SK-N-SH (cell line): ENCODE measurements around the gene HEXIM1. TPM values are rescaled to one million over a fixed set of nuclear protein-coding genes. Genes with fewer than 3 reads are reported as not detected.

ENCODE experiments used
- CTCF ChIA-PET: fragments of 300-600, 350-600 bp; formaldehyde crosslinking; extraction: SDS; loops from one replicate; lab custom pipeline; 2021; lab: Yijun Ruan, JAX
- POLR2A ChIA-PET: fragments of 350-600 bp; sonication (Branson Sonifier 250); formaldehyde crosslinking; extraction: SDS; loops from one replicate; lab custom pipeline; 2020; ENCODE audit warnings: antibody characterized with exemption, inconsistent platforms; lab: Yijun Ruan, JAX
- DNase-seq: peaks from one replicate; pipeline ENCODE4 v3.0.0; 2012
- H2AFZ ChIP-seq: fragments of 200-600 bp; sonication (generic); 2 replicates; pipeline ENCODE4 v1.8.1; 2016; ENCODE audit warnings: antibody characterized with exemption, mild to moderate bottlenecking, low read depth
- H3F3A ChIP-seq: fragments of 200-600 bp; sonication (generic); replicated peaks from 2 replicates; pipeline ENCODE3; 2016; ENCODE audit warnings: antibody characterized with exemption, mild to moderate bottlenecking; ENCODE audit not compliant: insufficient read depth
- H3K27ac ChIP-seq, 2 experiments: fragments of 200-500 bp in 1 of 2; fragments of 200-600 bp in 1 of 2; sonication (Bioruptor generic) in 1 of 2; sonication (generic), shearing (Covaris generic) in 1 of 2; 2 replicates each; pipeline versions ENCODE4 v1.5.1 to v1.6.1; 2014 to 2016; ENCODE audit warnings: low read depth in 2 of 2, inconsistent platforms in 1 of 2, low read length in 1 of 2, mild to moderate bottlenecking in 1 of 2, mixed read lengths in 1 of 2
- H3K27me3 ChIP-seq: fragments of 200-600 bp; sonication (generic), shearing (Covaris generic); 2 replicates; pipeline ENCODE4 v1.6.1; 2016; ENCODE audit warnings: mixed run types; ENCODE audit not compliant: insufficient read depth
- H3K36me3 ChIP-seq, 2 experiments: fragments of 200-500 bp in 1 of 2; fragments of 200-600 bp in 1 of 2; sonication (Bioruptor generic) in 1 of 2; sonication (generic) in 1 of 2; replicated peaks in 1 of 2; 2 replicates each; pipeline versions ENCODE3 to v1.5.1; 2014 to 2016; ENCODE audit warnings: low read length in 1 of 2, mild to moderate bottlenecking in 1 of 2; ENCODE audit not compliant: insufficient read depth in 2 of 2, control insufficient read depth in 1 of 2
- H3K4me1 ChIP-seq, 2 experiments: fragments of 200-500 bp in 1 of 2; fragments of 200-600 bp in 1 of 2; sonication (Bioruptor generic) in 1 of 2; sonication (generic), shearing (Covaris generic) in 1 of 2; 2 replicates each; pipeline versions ENCODE4 v1.5.1 to v1.6.1; 2014 to 2016; ENCODE audit warnings: low read depth in 1 of 2, low read length in 1 of 2, mixed run types in 1 of 2; ENCODE audit not compliant: insufficient read depth in 2 of 2, control insufficient read depth in 1 of 2
- H3K4me2 ChIP-seq: fragments of 200-600 bp; sonication (generic), shearing (Covaris generic); 2 replicates; pipeline ENCODE4 v1.6.1; 2017; ENCODE audit warnings: mixed run types
- H3K4me3 ChIP-seq, 2 experiments: fragments of 200-500 bp in 1 of 2; fragments of 200-600 bp in 1 of 2; sonication (Bioruptor generic) in 1 of 2; sonication (generic), shearing (Covaris generic) in 1 of 2; 2 replicates each; pipeline versions ENCODE4 v1.5.1 to v1.8.1; 2014 to 2016; ENCODE audit warnings: low read depth in 2 of 2, inconsistent platforms in 1 of 2, low read length in 1 of 2, mild to moderate bottlenecking in 1 of 2, mixed read lengths in 1 of 2, moderate library complexity in 1 of 2
- H3K79me2 ChIP-seq: fragments of 200-600 bp; sonication (generic); 2 replicates; pipeline ENCODE4 v1.8.1; 2017; ENCODE audit warnings: mild to moderate bottlenecking; ENCODE audit not compliant: insufficient read depth
- H3K9ac ChIP-seq: fragments of 200-600 bp; sonication (generic); 2 replicates; pipeline ENCODE4 v1.6.1; 2017; ENCODE audit warnings: mixed run types
- H3K9me2 ChIP-seq: fragments of 200-600 bp; sonication (generic); 2 replicates; pipeline ENCODE4 v1.6.1; 2017; ENCODE audit warnings: mixed run types
- H3K9me3 ChIP-seq: fragments of 200-600 bp; sonication (generic); 2 replicates; pipeline ENCODE4 v1.6.1; 2017; ENCODE audit warnings: mixed run types, mild to moderate bottlenecking, moderate library complexity
- H4K20me1 ChIP-seq: fragments of 200-600 bp; sonication (generic); 2 replicates; pipeline ENCODE4 v1.6.1; 2017; ENCODE audit warnings: mild to moderate bottlenecking, mixed run types; ENCODE audit not compliant: insufficient read depth
- CHD2 ChIP-seq: fragments of 150-350 bp; IDR thresholded peaks from 2 replicates; pipeline ENCODE4 v1.6.1; 2018; ENCODE audit warnings: low read length; ENCODE audit not compliant: partially characterized antibody
- CTCF ChIP-seq: fragments of 200-600 bp; sonication (generic); IDR thresholded peaks from 2 replicates; pipeline ENCODE4 v1.6.1; 2017; ENCODE audit warnings: antibody characterized with exemption, mild to moderate bottlenecking, moderate library complexity
- ELF1 ChIP-seq: IDR thresholded peaks from 2 replicates; pipeline ENCODE4 v1.4.0; 2012
- EZH2phosphoT487 ChIP-seq: fragments of 200-600 bp; sonication (generic); IDR thresholded peaks from 2 replicates; pipeline ENCODE4 v1.6.1; 2017; ENCODE audit warnings: low read depth, mixed run types, mild to moderate bottlenecking, antibody characterized with exemption, moderate library complexity, borderline replicate concordance
- FOSL2 ChIP-seq: IDR thresholded peaks from 2 replicates; pipeline ENCODE4 v1.4.0; 2012; ENCODE audit warnings: low read depth, mild to moderate bottlenecking, moderate library complexity, borderline replicate concordance
- IRF3 ChIP-seq: fragments of 150-350 bp; IDR thresholded peaks from 2 replicates; pipeline ENCODE4 v1.6.1; 2016; ENCODE audit warnings: mild to moderate bottlenecking, low read depth, low read length
- MAX ChIP-seq: IDR thresholded peaks from 2 replicates; pipeline ENCODE4 v1.4.0; 2012; ENCODE audit warnings: low read depth
- MEF2A ChIP-seq: IDR thresholded peaks from 2 replicates; pipeline ENCODE4 v1.4.0; 2012; ENCODE audit warnings: low read depth, borderline replicate concordance
- MXI1 ChIP-seq: IDR thresholded peaks from 2 replicates; pipeline ENCODE4 v1.6.1; 2012; ENCODE audit warnings: mild to moderate bottlenecking, low read depth, low read length, improper control_type of control experiment
- RCOR1 ChIP-seq: fragments of 150-350 bp; IDR thresholded peaks from 2 replicates; pipeline ENCODE4 v1.6.1; 2017; ENCODE audit warnings: antibody characterized with exemption, low read length
- REST ChIP-seq: IDR thresholded peaks from 2 replicates; pipeline ENCODE4 v1.6.1; 2012; ENCODE audit warnings: mild to moderate bottlenecking, low read depth, low read length, moderate library complexity
- SMC3 ChIP-seq: IDR thresholded peaks from 2 replicates; pipeline ENCODE4 v1.6.1; 2012; ENCODE audit warnings: low read depth, low read length, improper control_type of control experiment
- TAF1 ChIP-seq: IDR thresholded peaks from 2 replicates; pipeline ENCODE4 v1.6.1; 2012; ENCODE audit warnings: low read depth, mild to moderate bottlenecking, low read length, moderate library complexity, borderline replicate concordance
- USF1 ChIP-seq: IDR thresholded peaks from 2 replicates; pipeline ENCODE4 v1.4.0; 2012; ENCODE audit warnings: low read depth, borderline replicate concordance
- USF2 ChIP-seq: fragments of 150-350 bp; IDR thresholded peaks from 2 replicates; pipeline ENCODE4 v1.6.1; 2017; ENCODE audit warnings: antibody characterized with exemption, low read length, low read depth, borderline replicate concordance
- YY1 ChIP-seq: IDR thresholded peaks from 2 replicates; pipeline ENCODE4 v1.4.0; 2012; ENCODE audit warnings: low read depth, mild to moderate bottlenecking
- WGBS: methylation state at CpG from one replicate; pipeline ENCODE4 v1.1.6; 2017; ENCODE audit warnings: low lambda C conversion rate; 5-methylcytosine and 5-hydroxymethylcytosine counted together
- polyA plus RNA-seq, 3 experiments: library from polyadenylated mRNA; depleted of rRNA; stranded (reverse); fragments of >200 nt; gene quantifications; 2 replicates each; pipeline ENCODE4 v1.2.3, GENCODE V29; 2012

HEXIM1 gene
- polyA plus RNA-seq, 1 of the 3 experiments (the other 2 are of a cell fraction), result 20.7 TPM

GRCh38 chr17:45145035-45145389 lies 3.3 kb upstream of the HEXIM1 start:
- Histone ChIP-seq H4K20me1 (peaks cover 9% of the 10 kb centered on the region), H3K27ac (no peak overlapping the region), H3K9me2 (no peaks in the 10 kb centered on the region), H3K79me2 (peaks cover 23% of the 10 kb centered on the region), H3F3A (peaks cover 30% of the 10 kb centered on the region), H3K27me3 (no peaks in the 10 kb centered on the region), H3K4me1 (peaks cover 8 to 11% of the 10 kb centered on the region in 2 experiments; a peak in 2 of 4 replicates), H3K36me3 (peaks cover 0 to 2% of the 10 kb centered on the region in 2 experiments), H2AFZ (no peak overlapping the region), H3K4me3 (no peak overlapping the region), H3K4me2 (no peak overlapping the region), H3K9me3 (no peaks in the 10 kb centered on the region), H3K9ac (no peak overlapping the region)
- 97% methylated on average over 8 of the region's 8 CpGs for WGBS
- TF ChIP-seq USF1 (no peak), SMC3 (no peak), CTCF (no peak), REST (no peak), TAF1 (no peak), FOSL2 (no peak), EZH2phosphoT487 (no peak), YY1 (no peak), ELF1 (no peak), MAX (no peak), RCOR1 (no peak), CHD2 (no peak), USF2 (no peak), MXI1 (no peak), MEF2A (no peak), IRF3 (no peak)
- CTCF ChIA-PET, result interaction anchor here (1.6 to 10.6 kb wide), 3 partner anchors 11 to 53 kb away, joined by 5 to 209 read pairs (median 12); partner anchors contain the start of genes ACBD4 and PLCD3
- no peak for DNase-seq
- POLR2A ChIA-PET, result interaction anchor here (1.6 kb wide), 1 partner anchor 9 kb away, joined by 8 read pairs; the partner anchor contains the start of gene ACBD4
